MM.1S (cell line): ENCODE results near the gene MEIOC.

ENCODE experiments used
- CTCF ChIP-seq: fragments of 300-600 bp; sonication (generic); IDR thresholded peaks from 2 replicates; pipeline ENCODE4 v1.5.1; 2016; ENCODE audit warnings: antibody characterized with exemption, low read length, mixed read lengths
- EZH2 ChIP-seq: fragments of 300-600 bp; sonication (generic); optimal IDR thresholded peaks from 2 replicates; pipeline ENCODE3; 2017; ENCODE audit warnings: low read depth, mild to moderate bottlenecking, antibody characterized with exemption, low read length, mixed read lengths
- EZH2phosphoT487 ChIP-seq: fragments of 300-600 bp; sonication (generic); IDR thresholded peaks from 2 replicates; pipeline ENCODE4 v1.6.1; 2018; ENCODE audit warnings: antibody characterized with exemption, low read length

GRCh38 chr17:44688675-44689476 lies 32.6 kb downstream of the MEIOC start:
- TF ChIP-seq CTCF, result no peak
- no peak for TF ChIP-seq EZH2
- TF ChIP-seq EZH2phosphoT487, result no peak
